Activated gamma-delta T cell treated with Interleukin-2 at 50 U/mL for 16 hours (primary cell): Measurements from ENCODE around the gene LPP.
A peak's percentile ranks its signal among the peaks of the same experiment; 100 is the strongest.

Experiments used
- DNase-seq: peaks from one replicate; pipeline ENCODE4 v3.0.0-alpha.2; 2020

Gene LPP

DNA sequence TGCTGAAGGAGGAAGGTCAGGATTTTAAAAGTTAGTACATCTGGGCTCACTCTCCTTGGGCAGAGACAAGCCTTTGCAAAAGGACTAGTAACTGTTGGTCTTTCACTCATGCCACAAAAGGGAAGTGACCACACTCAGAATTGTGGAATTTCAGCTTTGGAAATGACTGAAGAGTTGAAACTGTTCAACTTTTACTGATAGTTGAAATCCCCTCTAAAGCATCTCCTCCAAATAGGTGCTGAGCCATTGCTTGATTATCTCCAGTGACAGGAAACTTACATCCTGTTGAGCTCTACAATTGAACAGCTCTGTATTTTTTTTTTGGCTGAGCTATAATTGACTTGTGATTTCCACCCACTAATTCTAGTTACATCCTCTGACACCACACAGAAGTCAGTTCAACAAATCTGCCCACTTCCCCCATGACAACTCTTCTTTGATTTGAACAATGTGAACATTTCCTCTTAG, 763.0 kb downstream of the LPP start:
- peak; percentile 7 for DNase-seq

- no peak for DNase-seq
Observed at GRCh38 chr3:188918093-188918492, 764.1 kb downstream of the LPP start.

GRCh38 chr3:188923671-188924070, 769.7 kb downstream of the LPP start:
- DNase-seq = no peak

- no peak for DNase-seq
Observed at GRCh38 chr3:188925376-188925775, 771.4 kb downstream of the LPP start.

DNA sequence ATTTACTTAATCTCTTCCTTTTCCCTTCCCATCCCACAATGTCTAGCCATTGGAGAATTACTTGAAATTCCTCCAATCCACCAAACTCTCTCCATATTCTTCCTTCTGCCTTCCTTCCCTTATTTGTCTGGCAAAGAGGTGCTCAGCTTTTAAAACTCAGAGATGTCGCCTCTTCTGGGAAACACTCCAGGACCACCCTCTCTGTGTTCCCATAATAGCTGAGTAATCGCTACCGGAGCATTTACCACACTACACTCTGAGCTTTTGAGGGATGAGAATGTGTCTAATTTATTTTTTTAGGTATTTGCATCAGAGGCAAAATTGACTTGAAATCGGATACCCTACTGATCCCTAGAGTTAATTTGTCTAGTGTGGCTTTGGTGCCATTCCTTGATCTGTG, 772.2 kb downstream of the LPP start:
- DNase-seq = no peak

DNA sequence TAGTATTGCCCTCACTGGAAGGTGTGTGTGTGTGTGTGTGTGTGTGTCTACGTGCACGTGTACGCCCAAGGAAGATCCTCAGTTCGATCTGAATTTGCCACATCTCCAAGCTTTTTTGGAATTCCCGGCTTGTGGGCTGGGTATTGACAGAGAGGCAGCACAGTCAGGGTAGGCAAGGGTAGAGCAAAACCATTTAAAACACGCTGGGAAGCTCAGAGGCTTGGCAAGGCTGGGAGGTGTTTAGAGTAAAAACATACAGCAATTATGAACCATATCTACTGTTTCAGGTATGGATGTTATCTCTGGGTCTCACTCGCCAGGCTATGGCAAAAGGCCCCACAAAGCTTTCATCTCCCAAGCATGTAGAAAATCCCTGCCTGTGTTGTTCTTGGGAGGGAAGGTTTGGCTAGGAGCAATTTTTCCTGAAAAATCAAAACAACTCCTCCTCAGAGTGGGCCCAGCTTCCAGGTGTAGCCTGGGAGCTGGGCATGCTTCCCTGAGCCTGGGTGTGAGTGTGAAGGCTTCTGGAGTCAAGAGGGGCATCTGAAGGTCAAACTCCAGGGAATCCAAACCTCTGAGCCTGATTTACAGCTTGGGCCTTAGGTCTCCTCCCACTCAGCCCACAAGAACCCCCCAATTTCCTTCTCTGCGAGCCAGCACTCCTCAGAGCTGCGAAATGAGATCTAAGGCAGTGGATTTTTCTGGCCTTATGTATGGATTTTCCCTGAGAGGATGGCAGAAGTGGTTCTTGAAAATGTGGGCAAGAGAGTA, 773.0 kb downstream of the LPP start:
- no peak for DNase-seq

GRCh38 chr3:188927971-188928370, 774.0 kb downstream of the LPP start:
- DNase-seq = no peak

DNA sequence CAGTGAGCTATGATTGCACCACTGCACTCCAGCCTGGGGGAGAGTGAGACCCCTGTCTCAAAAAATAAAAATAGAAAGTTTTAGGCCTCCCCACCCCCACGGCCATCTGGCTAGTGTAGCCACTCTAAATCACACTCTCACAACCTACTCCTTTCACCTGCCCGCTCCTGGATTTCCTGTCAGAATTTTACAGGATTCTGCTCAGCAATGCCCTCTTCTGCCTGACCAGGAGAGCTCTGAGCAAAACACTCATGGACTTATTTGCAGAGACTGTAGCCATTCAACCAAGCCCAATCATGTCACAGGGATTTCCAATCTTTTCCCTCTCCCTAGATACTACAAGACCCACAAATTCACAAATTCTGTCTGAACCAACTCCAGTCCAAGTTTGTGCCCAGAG, 775.2 kb downstream of the LPP start:
- no peak for DNase-seq

- no peak for DNase-seq
Observed at GRCh38 chr3:188931036-188931435, 777.1 kb downstream of the LPP start.

DNA sequence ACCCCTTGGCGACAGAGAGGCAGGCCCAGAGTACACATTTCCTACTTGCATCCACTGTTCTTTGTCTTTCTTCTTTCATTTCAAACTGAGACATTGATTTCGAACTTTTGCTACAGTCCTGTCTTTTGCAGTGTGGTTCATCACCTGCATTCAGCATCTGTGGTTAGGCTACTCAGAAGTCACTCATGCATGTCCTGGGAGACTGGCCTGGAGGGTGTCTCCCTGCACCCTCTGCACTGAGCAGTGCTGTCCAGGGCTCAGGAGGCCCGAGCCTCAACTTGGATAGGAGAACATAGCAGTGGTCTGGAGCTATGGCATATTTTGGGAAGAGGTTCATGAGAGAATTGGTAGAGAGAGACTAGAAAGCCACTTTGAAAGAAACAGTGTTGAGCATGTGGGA, 777.6 kb downstream of the LPP start:
- DNase-seq = no peak

DNA sequence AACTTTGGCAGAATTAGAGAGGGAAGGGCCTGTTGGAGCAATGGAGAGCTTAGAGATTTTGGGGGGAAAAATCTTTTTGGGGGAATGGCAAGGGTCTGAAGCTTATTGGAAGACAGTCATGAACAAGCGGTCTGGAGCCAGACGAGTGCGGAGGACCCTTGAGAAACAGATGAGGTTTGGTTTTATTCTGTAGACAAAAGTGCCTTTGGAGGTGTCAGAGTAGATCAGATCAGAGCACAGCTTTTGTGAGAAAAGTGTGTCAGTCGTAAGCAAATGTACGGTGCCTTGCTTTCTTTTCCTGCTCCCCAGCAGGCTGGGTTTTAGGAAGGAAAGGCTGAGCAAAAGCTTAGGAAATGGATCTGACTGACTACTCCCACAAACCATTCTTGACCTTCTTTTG, 781.0 kb downstream of the LPP start:
- DNase-seq = no peak

DNA sequence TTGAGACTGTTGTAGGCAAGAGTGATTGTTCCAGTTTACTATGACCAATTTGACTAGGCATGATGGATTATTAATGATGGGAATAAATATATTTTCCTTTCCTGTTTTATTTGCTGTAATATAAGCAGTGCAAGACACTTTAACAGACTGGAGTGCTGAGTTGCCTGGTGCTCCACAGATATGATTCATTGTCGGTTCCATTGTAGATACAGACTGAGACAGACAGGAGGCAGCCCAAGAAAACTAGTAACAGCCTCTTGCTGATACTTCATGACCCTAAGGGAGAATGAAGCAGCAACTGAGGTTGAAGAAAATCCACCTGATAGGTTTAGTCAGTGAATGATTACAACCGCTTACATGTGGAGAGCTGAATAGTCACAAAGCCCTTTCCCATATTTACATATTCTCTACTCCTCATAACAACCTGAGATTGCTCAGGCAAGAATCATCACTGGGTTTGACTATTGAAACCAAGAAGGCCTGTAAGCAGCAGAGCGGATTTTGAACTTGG, 782.7 kb downstream of the LPP start:
- DNase-seq = no peak

- DNase-seq = no peak
Observed at GRCh38 chr3:188937389-188937788, 783.4 kb downstream of the LPP start.

DNA sequence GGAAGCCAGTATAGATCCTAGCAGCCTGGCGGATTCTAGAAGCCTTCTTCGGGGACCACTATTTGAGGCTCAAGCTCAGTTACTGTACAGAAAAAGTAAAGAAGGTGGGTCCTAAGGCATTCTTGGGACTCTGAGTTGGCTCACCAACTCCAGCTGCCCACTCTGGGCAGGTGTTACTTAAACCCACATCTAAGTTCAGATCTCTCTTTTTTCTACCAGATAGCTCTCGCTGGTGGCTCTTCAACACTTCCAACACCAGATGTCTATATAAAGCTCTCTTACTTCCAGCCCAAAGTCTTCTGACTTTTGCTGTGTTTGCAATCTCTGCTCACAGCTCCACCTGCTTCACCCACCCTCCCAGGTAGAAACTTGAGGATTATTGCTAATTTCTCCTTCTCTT, 785.0 kb downstream of the LPP start:
- no peak for DNase-seq

GRCh38 chr3:188939814-188940572, 786.0 kb downstream of the LPP start:
- DNase-seq = no peak
